SU-DHL-6 (cell line): ENCODE data around the gene NMT1.
"Not testable (repeated sequence)": the region's sequence is repeated elsewhere in the genome, so short reads cannot be mapped to it uniquely, and the experiment has no call there.

ENCODE experiments used
- H2AFZ ChIP-seq: fragments of 200-600 bp; sonication (generic); 2 replicates; pipeline ENCODE4 v1.6.1; 2014; ENCODE audit warnings: low read depth, mild to moderate bottlenecking, moderate library complexity, mixed read lengths, antibody characterized with exemption, low read length; ENCODE audit not compliant: severe bottlenecking
- H3F3A ChIP-seq: fragments of 200-600 bp; shearing (Covaris generic); 2 replicates; pipeline ENCODE4 v1.6.0; 2016; ENCODE audit warnings: antibody characterized with exemption, mild to moderate bottlenecking; ENCODE audit not compliant: insufficient read depth
- H3K27ac ChIP-seq: fragments of 200-600 bp; sonication (generic); 2 replicates; pipeline ENCODE4 v1.5.1; 2016; ENCODE audit warnings: low read depth, mild to moderate bottlenecking, low read length, moderate library complexity, mixed read lengths
- H3K27me3 ChIP-seq: fragments of 200-600 bp; sonication (generic), shearing (Covaris generic); 2 replicates; pipeline ENCODE4 v1.6.0; 2014; ENCODE audit warnings: mild to moderate bottlenecking, low read length
- H3K36me3 ChIP-seq: fragments of 200-600 bp; sonication (generic); 2 replicates; pipeline ENCODE4 v1.6.1; 2014; ENCODE audit warnings: mild to moderate bottlenecking, low read length, mixed read lengths
- H3K4me2 ChIP-seq: fragments of 300-600, 200-600 bp; shearing (Covaris generic), sonication (generic); 2 replicates; pipeline ENCODE4 v1.6.0; 2014; ENCODE audit warnings: low read length, low read depth, mild to moderate bottlenecking; ENCODE audit not compliant: poor library complexity, severe bottlenecking
- H3K4me3 ChIP-seq: fragments of 200-600 bp; sonication (generic); 2 replicates; pipeline ENCODE4 v1.5.1; 2014; ENCODE audit warnings: antibody characterized with exemption, low read length, mild to moderate bottlenecking, mixed read lengths; ENCODE audit not compliant: insufficient read depth, poor library complexity, severe bottlenecking
- H3K79me2 ChIP-seq: fragments of 200-600 bp; sonication (generic); 2 replicates; pipeline ENCODE4 v1.6.1; 2014; ENCODE audit warnings: mild to moderate bottlenecking, low read length, moderate library complexity; ENCODE audit not compliant: insufficient read depth
- H3K9ac ChIP-seq: fragments of 200-600 bp; sonication (generic); 2 replicates; pipeline ENCODE4 v1.7.0; 2014; ENCODE audit warnings: mild to moderate bottlenecking, low read length
- H3K9me2 ChIP-seq: fragments of 200-600 bp; sonication (generic); replicated peaks from 2 replicates; pipeline ENCODE4 v1.6.1; 2014; ENCODE audit warnings: low read length; ENCODE audit not compliant: insufficient read depth
- H3K9me3 ChIP-seq: fragments of 200-600 bp; sonication (generic); 2 replicates; pipeline ENCODE4 v1.6.1; 2014; ENCODE audit warnings: low read length, mixed read lengths; ENCODE audit not compliant: insufficient read depth
- H4K20me1 ChIP-seq: fragments of 200-600 bp; sonication (generic); 2 replicates; pipeline ENCODE4 v1.6.1; 2014; ENCODE audit warnings: low read depth, mild to moderate bottlenecking, antibody characterized with exemption, low read length, moderate library complexity, mixed read lengths
- CTCF ChIP-seq: fragments of 200-600 bp; sonication (generic); IDR thresholded peaks from one replicate; pipeline ENCODE4 v1.5.1; 2017; ENCODE audit warnings: antibody characterized with exemption, mild to moderate bottlenecking, low read length, moderate library complexity; ENCODE audit not compliant: insufficient read depth, poor library complexity, severe bottlenecking
- EZH2phosphoT487 ChIP-seq: fragments of 200-600 bp; sonication (generic), shearing (Covaris generic); conservative IDR thresholded peaks from 2 replicates; pipeline ENCODE4 v1.6.1; 2018; ENCODE audit warnings: mild to moderate bottlenecking, antibody characterized with exemption, low read length, moderate library complexity, mixed read lengths

The NMT1 gene

DNA sequence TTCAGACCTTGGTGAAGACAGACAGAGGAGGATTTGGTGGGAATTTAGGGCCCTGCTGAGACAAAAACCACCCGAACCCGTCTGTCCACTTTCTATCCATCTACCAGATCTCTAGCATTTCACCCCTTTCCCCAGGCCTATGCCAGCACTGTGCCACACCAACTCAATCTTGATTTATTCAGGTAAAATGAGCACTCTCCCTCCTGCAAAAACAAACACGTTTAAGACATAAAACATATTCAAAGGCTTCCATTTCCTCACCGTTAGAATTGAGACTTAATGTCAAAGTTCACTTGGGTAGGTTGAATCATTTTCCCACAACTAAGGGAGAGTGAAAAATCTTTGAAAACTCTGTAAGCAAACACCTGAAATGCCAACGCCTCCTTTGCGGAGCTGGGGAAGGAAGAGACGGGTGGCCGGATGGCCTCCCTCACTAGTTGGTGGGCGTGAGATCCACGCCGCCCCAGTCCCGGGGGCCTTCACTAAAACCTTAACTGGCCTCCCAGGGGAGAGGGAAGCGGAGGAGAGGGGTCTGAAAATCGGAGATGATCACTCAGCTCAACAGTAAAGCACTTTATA lies 10.5 kb upstream of the NMT1 start:
- H3K9me2 ChIP-seq, result no peaks in the 10 kb centered on the region
- no peaks in the 10 kb centered on the region for H3K36me3 ChIP-seq
- peak overlapping the region; percentile 83 for H3K4me2 ChIP-seq
- TF ChIP-seq CTCF (no peak), EZH2phosphoT487 (no peak)
- H3K79me2 ChIP-seq, result peaks cover 42% of the 10 kb centered on the region
- no peaks in the 10 kb centered on the region for H4K20me1 ChIP-seq
- H3F3A ChIP-seq, result peaks cover 22% of the 10 kb centered on the region
- no peaks in the 10 kb centered on the region for H3K9me3 ChIP-seq
- H3K27me3 ChIP-seq, result no peaks in the 10 kb centered on the region
- H2AFZ ChIP-seq, result peak overlapping the region; percentile 32
- peak overlapping the region; percentile 84 for H3K4me3 ChIP-seq
- peak overlapping the region; percentile 89 for H3K27ac ChIP-seq
- peak overlapping the region; percentile 97 for H3K9ac ChIP-seq

- Histone ChIP-seq H3K9me2 (no peaks in the 10 kb centered on the region), H3K4me3 (peak within 1 kb of the TSS; percentile 84), H3K9ac (peak within 1 kb of the TSS; percentile 97), H2AFZ (peak within 1 kb of the TSS; percentile 32), H4K20me1 (no peaks in the 10 kb centered on the region), H3K36me3 (no peaks in the 10 kb centered on the region), H3K27ac (peak within 1 kb of the TSS; percentile 91), H3K9me3 (no peaks in the 10 kb centered on the region), H3K27me3 (no peaks in the 10 kb centered on the region), H3F3A (peaks cover 22% of the 10 kb centered on the region), H3K4me2 (peak within 1 kb of the TSS; percentile 98), H3K79me2 (peaks cover 42% of the 10 kb centered on the region)
- TF ChIP-seq EZH2phosphoT487 (no peak), CTCF (no peak)
Observed at GRCh38 chr17:45051060-45051719, 9.9 kb upstream of the NMT1 start, which contains the start of gene DCAKD. DCAKD (minus strand) TSS chr17:45051632; CDS start chr17:45034885, 16,747 bp downstream.

- not testable (repeated sequence) for H2AFZ ChIP-seq, H4K20me1 ChIP-seq, H3K27me3 ChIP-seq, H3K4me2 ChIP-seq, H3K36me3 ChIP-seq, H3K9me3 ChIP-seq, H3K9me2 ChIP-seq
- H3K4me3 ChIP-seq, result peak overlapping the region; percentile 82
- peak overlapping the region; percentile 91 for H3K27ac ChIP-seq
- peaks cover 22% of the 10 kb centered on the region for H3F3A ChIP-seq
- peak overlapping the region; percentile 89 for H3K9ac ChIP-seq
- H3K79me2 ChIP-seq, result peaks cover 40% of the 10 kb centered on the region
Observed at GRCh38 chr17:45051720-45052051, 9.4 kb upstream of the NMT1 start.
